Measurements from ENCODE around the gene MS4A2. TPM values are rescaled to one million over a fixed set of nuclear protein-coding genes. Genes with fewer than 3 reads are reported as not detected.
"Not testable (repeated sequence)": the region's sequence is repeated elsewhere in the genome, so short reads cannot be mapped to it uniquely, and the experiment has no call there.

MS4A2 gene
- total RNA-seq, 1 experiment from 2014 or later: not detected

- Histone ChIP-seq H3K4me2 (ENCODE audit: insufficient read depth, insufficient read length, low read length) (no peak overlapping the region), H4K8ac (replicated peaks; ENCODE audit: insufficient read length, low read depth, low read length) (no peak overlapping the region), H2BK5ac (ENCODE audit: insufficient read length, low read length) (no peak overlapping the region), H3K14ac (ENCODE audit: insufficient read depth, low read length) (no peak overlapping the region), H3K9ac (ENCODE audit: extremely low read depth, insufficient read length, low read length) (no peak overlapping the region), H2AFZ (ENCODE audit: low read length) (no peak overlapping the region), H3K4me1 (ENCODE audit: insufficient read depth, low read length) (no peaks in the 10 kb centered on the region), H3K79me1 (ENCODE audit: insufficient read depth, low read depth, low read length, poor library complexity, severe bottlenecking) (no peaks in the 10 kb centered on the region), H3K18ac (ENCODE audit: insufficient read length, low read depth, low read length) (no peak overlapping the region), H3K23me2 (ENCODE audit: insufficient read length, low read depth, low read length, poor library complexity, severe bottlenecking) (no peaks in the 10 kb centered on the region), H4K5ac (ENCODE audit: insufficient read length, low read depth, low read length) (no peak overlapping the region), H2BK12ac (ENCODE audit: insufficient read length, low read depth, low read length) (no peak overlapping the region), H2BK15ac (ENCODE audit: low read depth, low read length) (no peak overlapping the region), H4K20me1 (ENCODE audit: control insufficient read depth, insufficient read depth, insufficient read length) (no peaks in the 10 kb centered on the region), H3K79me2 (ENCODE audit: insufficient read depth, low read length) (no peaks in the 10 kb centered on the region), H2BK120ac (ENCODE audit: low read depth, low read length, poor library complexity, severe bottlenecking) (no peak overlapping the region), H3K4ac (ENCODE audit: low read depth, low read length) (no peak overlapping the region), H4K91ac (ENCODE audit: insufficient read length, low read depth, low read length) (no peak overlapping the region), H3K56ac (ENCODE audit: insufficient read length, low read depth, low read length) (no peak overlapping the region), H3K27ac (ENCODE audit: insufficient read length, low read depth, low read length) (no peak overlapping the region), H3K27me3 (ENCODE audit: insufficient read depth, low read length) (no peaks in the 10 kb centered on the region), H3T11ph (ENCODE audit: low read length) (no peak overlapping the region), H2BK20ac (ENCODE audit: low read depth, low read length, poor library complexity, severe bottlenecking) (no peak overlapping the region), H2AK5ac (ENCODE audit: insufficient read length, low read length) (no peak overlapping the region), H3K9me3 (ENCODE audit: control insufficient read depth, low read depth, low read length) (no peaks in the 10 kb centered on the region), H3K23ac (ENCODE audit: insufficient read length, low read depth, low read length) (no peak overlapping the region)
- no peak overlapping the region for H3K27ac Mint-ChIP-seq
- no peaks in the 10 kb centered on the region for H3K4me1 Mint-ChIP-seq
- no peak for TF ChIP-seq CTCF (conservative IDR thresholded peaks at IDR 0.05)
- H3K36me3 Mint-ChIP-seq (ENCODE audit: insufficient read depth in 1 of 3, low read depth in 3 of 3): peaks cover 4 to 14% (median 6%) of the 10 kb centered on the region in 3 experiments; a peak in 3 of 7 replicates
- H3K9me3 Mint-ChIP-seq: peaks cover 11 to 16% of the 10 kb centered on the region in 2 experiments
- peaks cover 2% of the 10 kb centered on the region for H3K27me3 Mint-ChIP-seq (ENCODE audit: low read depth)
- no CpG with 5 or more reads among the region's 2 CpGs for WGBS (ENCODE audit: extremely low coverage, insufficient read length, low lambda C conversion rate)
- no peak for DNase-seq
- no peak overlapping the region for H3K4me3 Mint-ChIP-seq
These were observed 19.0 kb upstream of the MS4A2 start for GRCh38 chr11:60069450-60069849.

GRCh38 chr11:60071644-60072043, 16.8 kb upstream of the MS4A2 start:
- not testable (repeated sequence) for H3K27me3 Mint-ChIP-seq (ENCODE audit: low read depth); H3K18ac ChIP-seq (ENCODE audit: insufficient read length, low read depth, low read length); H2BK12ac ChIP-seq (ENCODE audit: insufficient read length, low read depth, low read length); H2BK20ac ChIP-seq (ENCODE audit: low read depth, low read length, poor library complexity, severe bottlenecking); H3K4me3 Mint-ChIP-seq; H3K9ac ChIP-seq (ENCODE audit: extremely low read depth, insufficient read length, low read length); H3K4me1 ChIP-seq (ENCODE audit: insufficient read depth, low read length); H3T11ph ChIP-seq (ENCODE audit: low read length); H4K8ac ChIP-seq (replicated peaks; ENCODE audit: insufficient read length, low read depth, low read length); H3K27me3 ChIP-seq (ENCODE audit: insufficient read depth, low read length); H3K56ac ChIP-seq (ENCODE audit: insufficient read length, low read depth, low read length); H2BK5ac ChIP-seq (ENCODE audit: insufficient read length, low read length); H4K20me1 ChIP-seq (ENCODE audit: control insufficient read depth, insufficient read depth, insufficient read length); H4K5ac ChIP-seq (ENCODE audit: insufficient read length, low read depth, low read length); H3K14ac ChIP-seq (ENCODE audit: insufficient read depth, low read length); H2AK5ac ChIP-seq (ENCODE audit: insufficient read length, low read length); H3K9me3 ChIP-seq (ENCODE audit: control insufficient read depth, low read depth, low read length); H2BK120ac ChIP-seq (ENCODE audit: low read depth, low read length, poor library complexity, severe bottlenecking); H2AFZ ChIP-seq (ENCODE audit: low read length); H3K27ac ChIP-seq (ENCODE audit: insufficient read length, low read depth, low read length); H3K27ac Mint-ChIP-seq; H3K23me2 ChIP-seq (ENCODE audit: insufficient read length, low read depth, low read length, poor library complexity, severe bottlenecking); H3K79me1 ChIP-seq (ENCODE audit: insufficient read depth, low read depth, low read length, poor library complexity, severe bottlenecking); H4K91ac ChIP-seq (ENCODE audit: insufficient read length, low read depth, low read length); H3K4me1 Mint-ChIP-seq; H3K23ac ChIP-seq (ENCODE audit: insufficient read length, low read depth, low read length); H3K4me2 ChIP-seq (ENCODE audit: insufficient read depth, insufficient read length, low read length); H3K4ac ChIP-seq (ENCODE audit: low read depth, low read length); DNase-seq; H3K79me2 ChIP-seq (ENCODE audit: insufficient read depth, low read length); H2BK15ac ChIP-seq (ENCODE audit: low read depth, low read length)
- Mint-ChIP-seq H3K36me3 (ENCODE audit: insufficient read depth in 1 of 3, low read depth in 3 of 3) (peaks cover 4 to 14% (median 6%) of the 10 kb centered on the region in 3 experiments; a peak in 4 of 7 replicates), H3K9me3 (peaks cover 13 to 16% of the 10 kb centered on the region in 2 experiments)
- WGBS (ENCODE audit: extremely low coverage, insufficient read length, low lambda C conversion rate): no CpG with 5 or more reads among the region's 6 CpGs
